Esophagus (tissue), 2 donors: ENCODE results near the gene ADAMTS9. TPM values are rescaled to one million over a fixed set of nuclear protein-coding genes. Genes with fewer than 3 reads are reported as not detected.

ENCODE experiments used
- H3K27ac ChIP-seq, 2 donors: one replicate each; pipeline ENCODE4 v1.5.1; 2013; ENCODE audit warnings: low read depth in 2 of 2, mild to moderate bottlenecking in 2 of 2, inconsistent platforms in 1 of 2, low read length in 1 of 2, moderate library complexity in 1 of 2
- H3K27me3 ChIP-seq, 2 donors: one replicate each; pipeline ENCODE4 v1.6.1; 2013; ENCODE audit warnings: low read length in 2 of 2, control low read depth in 1 of 2, mild to moderate bottlenecking in 1 of 2; ENCODE audit not compliant: insufficient read depth in 2 of 2, control insufficient read depth in 1 of 2
- H3K36me3 ChIP-seq, 2 donors: one replicate each; pipeline ENCODE4 v1.6.1; 2013; ENCODE audit warnings: low read length in 1 of 2; ENCODE audit not compliant: control insufficient read depth in 2 of 2, insufficient read depth in 2 of 2
- H3K4me1 ChIP-seq, 2 donors: one replicate each; pipeline ENCODE4 v1.6.1; 2013; ENCODE audit warnings: low read length in 1 of 2; ENCODE audit not compliant: control insufficient read depth in 2 of 2, insufficient read depth in 2 of 2
- H3K4me3 ChIP-seq, 2 donors: one replicate each; pipeline ENCODE4 v1.5.1; 2013; ENCODE audit warnings: low read length in 2 of 2, mild to moderate bottlenecking in 2 of 2, low read depth in 1 of 2, moderate library complexity in 1 of 2
- H3K9me3 ChIP-seq, 2 donors: one replicate each; pipeline ENCODE4 v1.6.1; 2013; ENCODE audit warnings: mild to moderate bottlenecking in 2 of 2, low read depth in 1 of 2, low read length in 1 of 2, moderate library complexity in 1 of 2; ENCODE audit not compliant: control insufficient read depth in 2 of 2, insufficient read depth in 1 of 2
- WGBS, 2 donors: extraction: QIAGEN DNeasy Blood & Tissue Kit; methylation state at CpG; one replicate each; pipeline ENCODE4 v1.1.7; 2013; 5-methylcytosine and 5-hydroxymethylcytosine counted together
- polyA plus RNA-seq, 2 donors: library from polyadenylated mRNA; stranded (reverse); fragments of 200-250 nt; gene quantifications; one replicate each; pipeline ENCODE4 v1.2.3, GENCODE V29; 2013
- donor health status: healthy with polysubstance abuse.
- donor health status: Bipolar disorder and iron deficiency.

ADAMTS9 gene
- polyA plus RNA-seq, 2 donors: 3.1 to 3.3 TPM

DNA sequence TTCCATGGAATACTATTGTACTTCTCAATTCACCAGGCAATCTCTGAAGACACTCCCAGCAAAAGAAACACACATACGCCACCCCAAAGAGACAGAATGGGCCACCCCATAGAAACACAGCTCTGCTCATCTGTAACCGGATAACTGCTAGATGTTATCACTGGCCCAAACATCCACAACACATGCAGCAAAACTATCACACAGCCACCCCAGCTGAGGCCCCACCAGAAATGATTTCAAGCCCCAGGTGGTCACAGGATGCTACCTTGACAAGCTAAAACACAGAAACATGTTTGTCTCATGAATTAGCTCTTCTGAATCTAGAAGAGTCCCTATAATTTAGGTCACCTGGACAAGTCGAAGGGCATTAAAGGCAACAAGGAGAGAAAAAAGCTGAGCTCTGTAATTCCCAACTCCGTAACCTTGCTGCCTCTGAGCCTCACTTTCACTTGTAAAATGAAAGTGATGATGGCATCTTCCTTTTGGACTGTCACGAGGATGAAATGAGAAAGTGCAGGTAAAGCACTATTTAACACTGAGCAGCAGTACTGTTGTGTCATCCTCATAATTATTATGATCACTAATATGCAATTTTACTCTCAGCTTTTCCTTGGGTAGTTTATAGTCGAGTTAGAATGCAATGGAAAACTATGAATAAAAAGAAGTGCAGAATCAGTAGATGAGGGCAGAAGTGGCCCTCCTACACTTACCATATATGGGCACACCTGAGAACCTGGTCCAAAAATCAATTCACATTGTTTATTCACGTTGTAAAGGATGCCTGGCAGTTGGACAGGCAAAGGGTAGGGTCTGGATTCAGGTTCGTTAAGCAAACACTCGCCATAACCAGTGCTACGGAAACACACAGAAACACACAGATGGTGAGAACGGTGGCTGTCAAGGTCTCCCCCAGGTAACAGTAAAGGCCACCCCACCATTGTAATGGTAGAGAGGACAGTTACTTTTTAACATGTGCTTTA lies 38.6 kb downstream of the ADAMTS9 start:
- Histone ChIP-seq H3K27ac (no peak overlapping the region), H3K27me3 (no peaks in the 10 kb centered on the region), H3K4me3 (no peak overlapping the region), H3K4me1 (no peaks in the 10 kb centered on the region), H3K36me3 (no peaks in the 10 kb centered on the region), H3K9me3 (no peaks in the 10 kb centered on the region)
- WGBS, 2 donors: 81% methylated on average over 11 of the region's 11 CpGs

DNA sequence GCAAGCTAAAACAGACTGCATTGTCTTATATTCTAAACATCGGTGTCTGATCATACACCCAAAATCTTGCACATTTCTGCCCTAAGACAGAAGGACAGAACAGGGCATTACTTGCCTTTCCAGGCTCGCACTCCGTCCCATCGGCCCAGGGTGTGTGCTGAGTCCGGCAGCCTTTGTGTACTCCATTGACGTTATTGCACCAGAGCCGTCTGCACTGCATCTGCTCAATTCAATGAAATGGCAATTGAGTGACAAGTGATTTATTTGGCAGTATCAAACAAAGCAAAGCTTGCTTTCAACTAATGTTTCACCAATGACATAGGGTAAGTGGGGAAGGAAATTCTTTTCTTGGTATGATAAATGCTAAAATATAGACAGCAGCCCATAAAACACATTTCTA lies 40.0 kb downstream of the ADAMTS9 start:
- WGBS, 2 donors: 92 to 95% methylated on average over 7 of the region's 7 CpGs
- no peaks in the 10 kb centered on the region for H3K4me1 ChIP-seq
- no peak overlapping the region for H3K4me3 ChIP-seq
- H3K27ac ChIP-seq: no peak overlapping the region
- no peaks in the 10 kb centered on the region for H3K36me3 ChIP-seq
- H3K27me3 ChIP-seq: no peaks in the 10 kb centered on the region
- H3K9me3 ChIP-seq: no peaks in the 10 kb centered on the region

DNA sequence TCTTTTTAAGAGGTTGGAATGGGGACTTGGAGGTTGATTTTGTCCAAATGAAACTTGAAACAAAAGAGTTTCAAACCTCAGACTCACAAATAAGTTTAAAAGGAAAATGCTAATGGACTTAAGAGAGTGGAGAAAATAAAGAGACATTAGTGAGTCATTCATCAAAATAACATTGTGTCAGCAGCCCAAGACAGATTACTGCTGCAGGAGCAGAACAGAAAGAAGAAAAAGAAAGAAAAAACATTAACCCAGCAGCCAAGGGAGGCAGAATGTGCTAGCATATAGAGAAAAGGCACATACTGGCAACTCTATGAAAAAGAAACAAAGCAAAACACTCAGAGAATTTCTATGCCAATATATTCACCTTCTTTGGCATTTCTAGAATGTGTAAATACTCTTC lies 42.6 kb downstream of the ADAMTS9 start:
- Histone ChIP-seq H3K27ac (no peak overlapping the region), H3K27me3 (no peaks in the 10 kb centered on the region), H3K36me3 (no peaks in the 10 kb centered on the region), H3K4me3 (no peak overlapping the region), H3K9me3 (no peaks in the 10 kb centered on the region), H3K4me1 (no peaks in the 10 kb centered on the region)

- H3K27me3 ChIP-seq: no peaks in the 10 kb centered on the region
- H3K27ac ChIP-seq: no peak overlapping the region
- no peak overlapping the region for H3K4me3 ChIP-seq
- H3K4me1 ChIP-seq: no peaks in the 10 kb centered on the region
- H3K9me3 ChIP-seq: no peaks in the 10 kb centered on the region
- WGBS, 2 donors: 91 to 92% methylated on average over 3 of the region's 3 CpGs
- H3K36me3 ChIP-seq: no peaks in the 10 kb centered on the region
These were observed 43.3 kb downstream of the ADAMTS9 start for GRCh38 chr3:64644483-64644882.

DNA sequence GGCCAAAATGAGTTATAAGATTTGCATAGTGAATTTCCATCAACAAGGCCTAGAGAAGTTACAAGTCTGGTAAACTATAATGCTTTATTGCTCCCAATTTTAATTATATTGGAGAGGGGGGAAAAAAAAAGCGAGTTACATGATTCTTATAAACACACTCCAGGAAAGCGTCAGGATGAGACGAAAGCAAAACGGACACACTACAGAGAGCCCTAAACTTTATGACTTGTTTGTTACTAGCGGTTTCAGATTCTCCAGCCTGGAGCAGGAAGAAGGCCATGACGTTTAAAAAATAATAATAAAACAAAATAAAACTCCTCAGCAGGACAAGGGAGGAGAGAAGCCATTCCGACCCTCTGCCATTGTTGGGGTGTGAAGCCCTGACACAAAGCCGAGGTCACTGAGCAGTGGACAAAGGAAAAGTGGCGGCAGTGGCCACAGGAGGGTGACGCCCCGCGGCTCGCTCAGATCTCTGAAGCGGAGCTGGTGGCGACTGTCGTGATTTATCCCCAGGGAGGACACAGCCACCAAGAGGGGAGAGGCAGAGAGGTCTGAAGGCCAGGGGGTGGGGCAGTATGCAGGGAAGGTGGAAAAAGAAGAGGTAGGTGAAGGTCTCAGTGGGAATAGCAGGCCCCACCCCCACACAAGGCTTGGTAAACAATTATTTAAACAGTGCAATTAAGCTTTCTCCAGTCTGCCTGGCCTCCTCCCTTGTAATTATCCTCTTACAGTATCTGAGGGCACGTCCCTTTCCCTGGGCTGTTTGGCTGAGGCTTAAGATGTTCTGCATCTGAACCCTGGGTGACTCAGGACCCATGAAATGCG lies 45.3 kb downstream of the ADAMTS9 start:
- Histone ChIP-seq H3K4me1 (no peaks in the 10 kb centered on the region), H3K27me3 (no peaks in the 10 kb centered on the region), H3K36me3 (no peaks in the 10 kb centered on the region), H3K4me3 (no peak overlapping the region), H3K9me3 (no peaks in the 10 kb centered on the region), H3K27ac (no peak overlapping the region)
- 85 to 89% methylated on average over 18 of the region's 18 CpGs for WGBS, 2 donors

- Histone ChIP-seq H3K36me3 (no peaks in the 10 kb centered on the region), H3K4me3 (no peak overlapping the region), H3K27ac (no peak overlapping the region), H3K9me3 (no peaks in the 10 kb centered on the region), H3K27me3 (no peaks in the 10 kb centered on the region), H3K4me1 (no peaks in the 10 kb centered on the region)
- WGBS, 2 donors: 85 to 89% methylated on average over 3 of the region's 3 CpGs
These were observed 48.8 kb downstream of the ADAMTS9 start for GRCh38 chr3:64638981-64639481.

GRCh38 chr3:64638511-64638910 lies 49.3 kb downstream of the ADAMTS9 start:
- WGBS, 2 donors: 67 to 70% methylated on average over 3 of the region's 3 CpGs
- Histone ChIP-seq H3K9me3 (no peaks in the 10 kb centered on the region), H3K27ac (no peak overlapping the region), H3K36me3 (no peaks in the 10 kb centered on the region), H3K27me3 (no peaks in the 10 kb centered on the region), H3K4me3 (no peak overlapping the region), H3K4me1 (no peaks in the 10 kb centered on the region)

DNA sequence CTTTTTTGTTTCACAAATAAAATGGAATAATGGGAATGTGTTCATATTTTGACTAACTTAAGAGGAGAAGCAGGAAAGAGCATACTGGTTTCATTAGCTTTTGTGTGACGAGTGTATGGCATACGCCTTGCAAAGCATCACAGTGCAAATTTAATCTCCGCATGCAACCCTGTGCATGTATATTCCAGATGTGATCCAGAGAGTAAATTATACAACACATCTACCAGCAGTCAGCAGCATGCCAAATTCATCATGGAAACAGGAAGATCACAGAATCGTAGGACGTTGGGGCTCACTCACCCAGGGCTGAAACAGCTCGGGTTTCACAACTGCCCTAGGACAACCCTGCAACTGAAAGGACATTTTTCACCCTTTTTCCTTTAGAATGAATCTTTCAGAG lies 53.4 kb downstream of the ADAMTS9 start:
- Histone ChIP-seq H3K4me3 (no peak overlapping the region), H3K27me3 (no peaks in the 10 kb centered on the region), H3K4me1 (no peaks in the 10 kb centered on the region), H3K9me3 (no peaks in the 10 kb centered on the region), H3K36me3 (no peaks in the 10 kb centered on the region), H3K27ac (no peak overlapping the region)
- WGBS, 2 donors: 72 to 75% methylated on average over 6 of the region's 6 CpGs

- no peaks in the 10 kb centered on the region for H3K4me1 ChIP-seq
- WGBS, 2 donors: 68 to 70% methylated on average over 1 of the region's 1 CpG
These were observed 55.8 kb downstream of the ADAMTS9 start for GRCh38 chr3:64631951-64632350.

More at GRCh38 chr3:64631951-64632350, 55.8 kb downstream of the ADAMTS9 start:
- Histone ChIP-seq H3K9me3 (no peaks in the 10 kb centered on the region), H3K27ac (no peak overlapping the region), H3K27me3 (no peaks in the 10 kb centered on the region), H3K36me3 (no peaks in the 10 kb centered on the region), H3K4me3 (no peak overlapping the region)
